Mesenteric fat pad (tissue), 1 donor: Measurements from ENCODE around the gene RBMS1. TPM values are rescaled to one million over a fixed set of nuclear protein-coding genes. Genes with fewer than 3 reads are reported as not detected.

ENCODE experiments used
- DNase-seq: peaks from one replicate; pipeline ENCODE4 v3.0.0-alpha.2; 2020; ENCODE audit warnings: low spot score
- total RNA-seq: library from RNA; stranded (reverse); fragmentation: NEBNext Ultra II Directional; extraction: Animal tissue kit (Norgen Biotek cat#: 25700); gene quantifications from one replicate; pipeline ENCODE4 v1.2.1, GENCODE V29; 2021
- donor health status: DM: yes; HTN: yes; CAD: no.

RBMS1 gene
- total RNA-seq, 1 donor from 2014 or later: 144 TPM

- no peak for DNase-seq
Observed at GRCh38 chr2:160365716-160366367, 127.8 kb downstream of the RBMS1 start.

- no peak for DNase-seq
Observed at GRCh38 chr2:160364364-160364763, 129.2 kb downstream of the RBMS1 start.

- no peak for DNase-seq
Observed at GRCh38 chr2:160363961-160364360, 129.6 kb downstream of the RBMS1 start.

GRCh38 chr2:160363055-160363454 is 130.6 kb downstream of the RBMS1 start:
- DNase-seq: no peak

GRCh38 chr2:160362541-160362940 is 131.1 kb downstream of the RBMS1 start:
- DNase-seq: no peak

GRCh38 chr2:160362018-160362417 is 131.6 kb downstream of the RBMS1 start:
- no peak for DNase-seq

GRCh38 chr2:160360089-160360757 is 133.4 kb downstream of the RBMS1 start:
- DNase-seq: no peak

- DNase-seq: no peak
Observed at GRCh38 chr2:160358046-160358445, 135.6 kb downstream of the RBMS1 start.

- DNase-seq: no peak
Observed at GRCh38 chr2:160356485-160356884, 137.1 kb downstream of the RBMS1 start.

- DNase-seq: no peak
Observed at GRCh38 chr2:160355080-160355479, 138.5 kb downstream of the RBMS1 start.

GRCh38 chr2:160354677-160355076 is 138.9 kb downstream of the RBMS1 start:
- DNase-seq: no peak

- DNase-seq: no peak
Observed at GRCh38 chr2:160353813-160354212, 139.8 kb downstream of the RBMS1 start.

- DNase-seq: no peak
Observed at GRCh38 chr2:160353166-160353565, 140.4 kb downstream of the RBMS1 start.

- no peak for DNase-seq
Observed at GRCh38 chr2:160352500-160352899, 141.1 kb downstream of the RBMS1 start.

- no peak for DNase-seq
Observed at GRCh38 chr2:160351956-160352355, 141.7 kb downstream of the RBMS1 start.

- no peak for DNase-seq
Observed at GRCh38 chr2:160349306-160349705, 144.3 kb downstream of the RBMS1 start.

- no peak for DNase-seq
Observed at GRCh38 chr2:160347269-160347863, 146.2 kb downstream of the RBMS1 start.

- no peak for DNase-seq
Observed at GRCh38 chr2:160345071-160345764, 148.4 kb downstream of the RBMS1 start.

GRCh38 chr2:160343404-160343803 is 150.2 kb downstream of the RBMS1 start:
- no peak for DNase-seq

GRCh38 chr2:160339726-160340125 is 153.9 kb downstream of the RBMS1 start:
- no peak for DNase-seq

GRCh38 chr2:160338901-160339685 is 154.5 kb downstream of the RBMS1 start:
- no peak for DNase-seq
